Measurements from ENCODE around the gene ARL6IP5.

ARL6IP5 gene

GRCh38 chr3:69085833-69086722 lies 1.3 kb downstream of the ARL6IP5 start:
- DNase-seq, result peak; percentile 3 to 62 (median 26)

GRCh38 chr3:69087030-69087791 lies 2.5 kb downstream of the ARL6IP5 start:
- DNase-seq, result no peak

- no peak for DNase-seq
These were observed 3.3 kb downstream of the ARL6IP5 start for GRCh38 chr3:69088063-69088462.

GRCh38 chr3:69090021-69090420 lies 5.3 kb downstream of the ARL6IP5 start:
- no peak for DNase-seq

GRCh38 chr3:69091389-69092029 lies 6.8 kb downstream of the ARL6IP5 start:
- no peak for DNase-seq

GRCh38 chr3:69092030-69092516 lies 7.3 kb downstream of the ARL6IP5 start:
- no peak for DNase-seq

GRCh38 chr3:69094467-69095205 lies 9.9 kb downstream of the ARL6IP5 start:
- no peak for DNase-seq

- DNase-seq, result no peak
These were observed 10.9 kb downstream of the ARL6IP5 start for GRCh38 chr3:69095636-69096035.

GRCh38 chr3:69096299-69096698 lies 11.6 kb downstream of the ARL6IP5 start:
- no peak for DNase-seq

GRCh38 chr3:69097407-69098086 lies 12.8 kb downstream of the ARL6IP5 start:
- DNase-seq, result no peak

- DNase-seq, result no peak
These were observed 14.8 kb downstream of the ARL6IP5 start for GRCh38 chr3:69099576-69099975.

- no peak for DNase-seq
These were observed 17.6 kb downstream of the ARL6IP5 start for GRCh38 chr3:69102384-69102783.

GRCh38 chr3:69103123-69103522 lies 18.4 kb downstream of the ARL6IP5 start:
- no peak for DNase-seq

- no peak for DNase-seq
These were observed 19.8 kb downstream of the ARL6IP5 start for GRCh38 chr3:69104586-69104985.

- DNase-seq, result no peak
These were observed 20.6 kb downstream of the ARL6IP5 start for GRCh38 chr3:69105320-69105719.

GRCh38 chr3:69107841-69108240 lies 23.1 kb downstream of the ARL6IP5 start:
- no peak for DNase-seq

- DNase-seq, result no peak
These were observed 24.1 kb downstream of the ARL6IP5 start for GRCh38 chr3:69108811-69109210.

GRCh38 chr3:69110941-69111546 lies 26.3 kb downstream of the ARL6IP5 start:
- DNase-seq, result no peak

GRCh38 chr3:69113536-69113935 lies 28.8 kb downstream of the ARL6IP5 start:
- no peak for DNase-seq

GRCh38 chr3:69115731-69116130 lies 31.0 kb downstream of the ARL6IP5 start:
- no peak for DNase-seq

GRCh38 chr3:69116162-69116561 lies 31.4 kb downstream of the ARL6IP5 start:
- DNase-seq, result no peak

- DNase-seq, result peak in 2 of 3 experiments; percentile 39 to 70
These were observed 32.2 kb downstream of the ARL6IP5 start for GRCh38 chr3:69116897-69117296.
